Measurements from ENCODE around the gene GIMAP6.
A peak's percentile ranks its signal among the peaks of the same experiment; 100 is the strongest.
"Not testable (repeated sequence)": the region's sequence is repeated elsewhere in the genome, so short reads cannot be mapped to it uniquely, and the experiment has no call there.

Gene GIMAP6

GRCh38 chr7:150645259-150646020 is 13.3 kb upstream of the GIMAP6 start:
- no peak for DNase-seq

- DNase-seq = no peak
Measured at GRCh38 chr7:150642926-150643325, 10.7 kb upstream of the GIMAP6 start.

DNA sequence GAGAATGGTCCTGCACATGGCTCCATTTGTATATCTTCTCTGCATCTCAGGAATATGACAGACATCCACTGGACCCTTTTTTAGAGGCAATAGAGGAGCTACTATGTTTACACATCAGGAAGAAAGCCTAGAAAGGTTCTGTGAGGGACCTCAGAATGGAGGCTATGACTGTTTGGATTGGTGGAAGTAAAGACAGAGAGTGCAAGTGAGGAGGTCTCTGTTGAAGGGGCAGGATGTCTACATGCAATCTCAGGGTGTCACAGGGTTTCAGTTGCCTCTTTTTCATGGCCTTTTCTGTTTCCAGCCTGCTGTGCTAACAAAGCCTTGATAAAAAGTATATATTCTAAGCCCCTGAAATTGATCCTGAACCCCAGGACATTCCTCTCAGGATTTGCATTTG is 9.7 kb upstream of the GIMAP6 start:
- DNase-seq = no peak

GRCh38 chr7:150633926-150634325 is 1.7 kb upstream of the GIMAP6 start:
- DNase-seq = no peak

GRCh38 chr7:150631084-150631826 is 930 bp downstream of the GIMAP6 start:
- peak; percentile 52 for DNase-seq

- DNase-seq = no peak
Measured at GRCh38 chr7:150629347-150629746, 2.8 kb downstream of the GIMAP6 start.

- no peak for DNase-seq
Measured at GRCh38 chr7:150627959-150628358, 4.2 kb downstream of the GIMAP6 start.

GRCh38 chr7:150626696-150627095 is 5.5 kb downstream of the GIMAP6 start:
- DNase-seq = no peak

DNA sequence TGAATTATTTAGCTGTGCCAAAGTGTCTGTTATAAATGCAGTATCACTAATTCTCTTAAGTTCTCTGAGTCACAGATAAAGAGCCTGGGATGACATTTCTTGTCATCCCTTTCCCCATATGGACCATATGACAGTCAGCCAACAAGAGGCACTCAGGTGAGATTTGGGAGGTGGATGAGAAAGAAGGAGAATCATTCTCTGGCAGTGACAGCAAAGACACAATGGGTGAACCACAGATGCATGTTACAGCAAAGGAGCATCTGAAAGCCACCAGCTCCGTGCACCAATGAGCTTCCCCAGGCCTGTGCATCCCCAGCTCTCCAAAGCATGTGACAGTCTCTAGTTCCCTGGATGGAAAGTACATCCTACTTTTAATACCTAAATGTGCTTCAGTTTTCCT is 10.8 kb downstream of the GIMAP6 start:
- DNase-seq = no peak

- DNase-seq = no peak
Measured at GRCh38 chr7:150620617-150621371, 11.4 kb downstream of the GIMAP6 start.

DNA sequence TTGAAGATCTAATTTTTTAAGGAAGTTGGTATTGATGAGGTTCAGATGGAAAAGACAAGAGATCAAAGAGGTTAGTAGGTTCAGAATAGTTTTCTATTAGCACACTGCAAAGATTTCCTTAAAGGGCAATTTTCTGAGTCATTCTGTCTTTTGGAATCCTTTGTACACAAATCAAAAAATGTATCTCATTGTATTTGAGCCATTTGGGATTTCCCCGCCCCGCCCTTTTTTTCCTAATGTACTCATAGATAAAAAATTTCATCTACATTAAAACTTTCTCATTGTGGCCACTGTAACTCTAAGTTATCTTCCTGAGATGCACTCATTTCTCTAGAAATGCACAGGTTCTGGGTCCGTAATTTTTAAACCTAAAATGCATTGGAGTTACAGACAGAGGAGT is 12.1 kb downstream of the GIMAP6 start:
- DNase-seq = no peak

DNA sequence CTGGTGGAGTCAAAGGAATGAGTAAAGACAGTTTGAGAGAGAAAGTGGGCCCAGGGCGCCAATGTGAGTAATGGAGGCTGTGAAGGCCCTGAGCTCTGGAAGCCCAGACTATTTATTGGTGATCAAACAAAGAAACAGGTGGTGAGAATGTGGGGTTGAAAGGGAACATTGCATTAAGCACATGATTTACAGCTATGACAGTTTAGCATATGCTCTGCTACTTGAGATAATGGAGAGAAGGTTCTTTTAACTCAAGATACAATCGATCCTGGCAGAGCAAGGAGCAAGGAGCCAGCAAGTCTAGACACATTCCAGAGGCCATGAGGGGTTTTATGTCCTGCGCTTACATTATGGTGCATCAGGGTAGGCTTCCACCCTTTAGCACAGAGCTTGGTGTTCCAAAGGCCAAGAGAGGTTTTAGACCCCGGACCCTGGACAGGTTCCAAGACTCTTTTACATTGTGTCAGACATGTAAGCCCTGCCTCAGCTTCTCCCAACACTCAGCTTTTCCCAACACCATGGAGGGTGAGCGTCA is 16.9 kb downstream of the GIMAP6 start:
- not testable (repeated sequence) for DNase-seq

GRCh38 chr7:150614426-150614825 is 17.8 kb downstream of the GIMAP6 start:
- not testable (repeated sequence) for DNase-seq

GRCh38 chr7:150613880-150614279 is 18.3 kb downstream of the GIMAP6 start:
- DNase-seq = no peak

GRCh38 chr7:150612925-150613324 is 19.3 kb downstream of the GIMAP6 start:
- no peak for DNase-seq

GRCh38 chr7:150610233-150610632 is 22.0 kb downstream of the GIMAP6 start:
- DNase-seq = no peak

- not testable (repeated sequence) for DNase-seq
Measured at GRCh38 chr7:150603600-150603999, 28.6 kb downstream of the GIMAP6 start.

GRCh38 chr7:150595361-150595760 is 36.8 kb downstream of the GIMAP6 start:
- DNase-seq = no peak

DNA sequence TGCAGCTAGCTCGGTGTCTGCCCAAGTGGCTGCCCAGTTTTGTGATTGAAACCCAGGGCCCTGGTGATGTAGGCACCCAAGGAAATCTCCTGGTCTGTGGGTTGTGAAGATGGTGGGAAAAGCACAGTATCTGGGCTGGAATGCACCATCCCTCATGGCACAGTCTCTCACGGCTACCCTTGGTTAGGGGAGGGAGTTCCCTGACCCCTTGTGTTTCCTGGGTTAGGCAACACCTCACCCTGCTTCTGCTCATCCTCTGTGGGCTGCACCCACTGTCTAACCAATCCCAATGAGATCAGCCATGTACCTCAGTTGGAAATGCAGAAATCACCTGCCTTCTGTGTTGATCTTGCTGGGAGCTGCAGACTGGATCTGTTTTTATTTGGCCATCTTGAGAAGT is 37.4 kb downstream of the GIMAP6 start:
- no peak for DNase-seq

DNA sequence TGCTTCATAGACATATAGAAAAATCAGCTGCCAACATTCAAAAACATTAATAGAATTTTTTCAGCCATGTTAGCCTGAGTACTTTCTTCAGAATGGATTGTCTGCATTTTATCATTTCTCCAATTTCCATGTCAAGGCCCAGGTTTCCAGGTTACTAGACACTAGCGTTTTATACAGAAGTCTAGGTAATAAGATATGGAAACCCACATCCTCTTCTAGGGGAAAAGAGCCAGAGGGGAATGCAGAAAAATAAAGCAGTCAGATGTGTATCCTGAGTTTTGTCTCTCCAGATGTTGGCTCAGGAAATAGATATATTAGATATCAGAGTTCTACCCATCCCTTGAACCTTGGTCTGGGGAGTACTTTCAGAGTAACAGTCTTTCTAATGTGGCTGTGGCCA is 44.6 kb downstream of the GIMAP6 start:
- DNase-seq = no peak

GRCh38 chr7:150586785-150587152 is 45.4 kb downstream of the GIMAP6 start:
- no peak for DNase-seq

DNA sequence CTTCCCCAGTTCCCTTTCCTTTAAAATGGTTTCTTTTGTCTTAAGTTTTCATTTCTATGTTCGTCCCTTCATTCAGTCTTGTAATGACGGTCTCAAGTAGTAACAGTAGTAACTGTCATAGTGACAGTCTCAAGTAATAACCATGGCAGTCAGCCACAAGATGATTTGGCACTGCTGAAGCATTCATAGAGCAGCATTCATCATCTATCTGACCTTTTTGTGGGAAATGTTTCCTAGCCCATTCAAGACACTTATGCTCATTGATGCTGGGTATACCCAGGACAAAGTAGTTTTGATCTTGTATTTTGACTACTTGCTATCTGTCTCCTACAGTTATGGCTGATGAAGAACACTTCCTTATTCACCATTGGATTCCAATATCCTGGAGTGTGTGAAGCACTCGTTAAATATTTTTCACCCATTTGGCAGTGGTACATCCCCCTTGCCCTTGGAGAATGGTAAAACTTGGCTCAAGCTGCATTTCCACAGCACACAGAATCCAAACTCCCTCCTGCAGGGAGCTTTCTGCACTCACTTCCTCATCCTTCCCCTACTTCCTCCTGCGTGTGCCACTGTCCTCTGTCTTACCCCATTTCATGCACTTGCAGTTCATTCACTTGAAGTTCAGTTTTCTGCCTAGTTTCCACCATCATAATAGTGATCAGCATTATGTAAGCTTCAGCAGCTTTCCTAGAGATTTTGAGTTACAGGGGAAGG is 46.0 kb downstream of the GIMAP6 start:
- no peak for DNase-seq

DNA sequence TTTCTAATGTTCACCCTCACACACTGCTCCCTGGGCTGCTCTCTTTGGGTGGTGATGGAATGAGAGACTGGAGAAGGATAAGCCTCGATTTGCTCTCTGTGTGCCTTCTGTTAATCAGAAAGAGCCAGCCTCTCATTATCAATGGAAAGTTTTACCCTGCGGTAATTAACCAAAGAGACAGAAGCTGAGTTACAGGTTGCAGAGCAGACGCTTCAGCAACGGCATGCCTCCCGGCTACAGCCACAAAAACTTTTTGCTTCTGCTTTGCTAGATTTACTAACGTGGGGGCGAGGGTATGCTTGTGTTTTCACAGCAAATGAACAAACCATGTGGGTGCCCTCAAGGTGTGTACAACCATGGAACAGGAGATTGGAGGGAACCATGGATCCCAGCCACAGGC is 47.0 kb downstream of the GIMAP6 start:
- no peak for DNase-seq

Data from activated naive CD4-positive, alpha-beta T cell treated with anti-CD3 and anti-CD28 coated beads, Interleukin-2, amount 50 U/mL, for 16 hours (primary cell).